PC-3 (cell line): Measurements from ENCODE around the gene ABL1. TPM values are rescaled to one million over a fixed set of nuclear protein-coding genes. Genes with fewer than 3 reads are reported as not detected.

Source experiments
- ATAC-seq: fragments of 200-7000 bp; cut with Tn5 transposase; 2 replicates; pipeline ENCODE4 v1.9.1; 2020; ENCODE audit warnings: mild to moderate bottlenecking, moderate library complexity
- BruUV-seq: library from RNA; stranded (reverse); fragments of 400-500 nt; replicated peaks from 2 replicates; lab custom pipeline; 2021; lab: Mats Ljungman, UMichigan
- CTCF ChIA-PET: fragments of 300-600 bp; sonication (Branson Sonifier 250); formaldehyde crosslinking; loops from one replicate; lab custom pipeline; 2022; ENCODE audit warnings: antibody characterized with exemption; lab: Charles Lee
- POLR2A ChIA-PET: fragments of 300-600 bp; sonication (Branson Sonifier 250); formaldehyde crosslinking; loops from one replicate; lab custom pipeline; 2022; ENCODE audit warnings: antibody characterized with exemption; ENCODE audit not compliant: unreplicated experiment; lab: Charles Lee
- DNase-seq: peaks from one replicate; pipeline ENCODE4 v3.0.0-alpha.2; 2015
- H2AFZ ChIP-seq: fragments of 300-600 bp; sonication (generic); 2 replicates; pipeline ENCODE4 v1.6.0; 2016; ENCODE audit warnings: antibody characterized with exemption, low read length
- H3F3A ChIP-seq: fragments of 300-600 bp; sonication (generic); one replicate; pipeline ENCODE4 v1.6.0; 2017; ENCODE audit warnings: antibody characterized with exemption, low read length, control low read depth, mild to moderate bottlenecking; ENCODE audit not compliant: unreplicated experiment
- H3K27ac ChIP-seq: fragments of 300-600 bp; sonication (generic); 2 replicates; pipeline ENCODE4 v1.5.1; 2016; ENCODE audit warnings: mild to moderate bottlenecking, low read length
- H3K27me3 ChIP-seq: fragments of 300-600 bp; sonication (generic); 2 replicates; pipeline ENCODE4 v1.6.1; 2016; ENCODE audit warnings: low read length, mixed read lengths
- H3K36me3 ChIP-seq: fragments of 300-600 bp; sonication (generic); 2 replicates; pipeline ENCODE4 v1.6.1; 2016; ENCODE audit warnings: low read depth, mixed run types, low read length, mixed read lengths
- H3K4me1 ChIP-seq: fragments of 300-600 bp; sonication (generic); 2 replicates; pipeline ENCODE4 v1.5.1; 2016; ENCODE audit warnings: low read length; ENCODE audit not compliant: insufficient read depth
- H3K4me2 ChIP-seq: fragments of 300-600 bp; sonication (generic); 2 replicates; pipeline ENCODE4 v1.6.0; 2016; ENCODE audit warnings: low read length
- H3K4me3 ChIP-seq: fragments of 300-600 bp; sonication (generic); 2 replicates; pipeline ENCODE4 v1.5.1; 2016; ENCODE audit warnings: mild to moderate bottlenecking, low read length, mixed read lengths
- H3K79me2 ChIP-seq: fragments of 300-600 bp; sonication (generic); 2 replicates; pipeline ENCODE4 v1.6.1; 2017; ENCODE audit warnings: low read length, mixed read lengths
- H3K9ac ChIP-seq: fragments of 300-600 bp; sonication (generic); 2 replicates; pipeline ENCODE4 v1.6.0; 2016; ENCODE audit warnings: mild to moderate bottlenecking, low read length
- H3K9me2 ChIP-seq: fragments of 300-600 bp; sonication (generic); replicated peaks from 2 replicates; pipeline ENCODE4 v1.6.1; 2016; ENCODE audit warnings: mixed run types, low read length, mixed read lengths
- H3K9me3 ChIP-seq: fragments of 300-600 bp; sonication (generic); 2 replicates; pipeline ENCODE4 v1.6.1; 2016; ENCODE audit warnings: low read length, mixed read lengths
- H4K20me1 ChIP-seq: fragments of 300-600 bp; sonication (generic); 2 replicates; pipeline ENCODE4 v1.6.1; 2016; ENCODE audit warnings: low read length, mixed read lengths
- EZH2 ChIP-seq: fragments of 300-600 bp; sonication (generic); IDR thresholded peaks from one replicate; pipeline ENCODE4 v1.6.1; 2017; ENCODE audit warnings: antibody characterized with exemption, mild to moderate bottlenecking, low read length; ENCODE audit not compliant: unreplicated experiment
- EZH2phosphoT487 ChIP-seq: fragments of 300-600 bp; sonication (generic); IDR thresholded peaks from 2 replicates; pipeline ENCODE4 v1.6.1; 2018; ENCODE audit warnings: mild to moderate bottlenecking, antibody characterized with exemption, low read length, borderline replicate concordance
- intact Hi-C: fragments of 100-400 bp; cut with micrococcal nuclease; formaldehyde crosslinking; loops from 2 replicates; pipeline ENCODE4 v1.9.0; 2023
- total RNA-seq: library from RNA; depleted of rRNA; stranded (reverse); fragments of >200 nt; gene quantifications from 2 replicates; pipeline ENCODE4 v1.2.3, GENCODE V29; 2014
- TF ChIP-seq, protein P1 (sequence below): fragments of 300-600 bp; sonication (generic); conservative IDR thresholded peaks from 2 replicates; pipeline ENCODE4 v1.5.1; 2017; ENCODE audit warnings: antibody characterized with exemption, low read depth, mild to moderate bottlenecking, low read length

Gene ABL1
- total RNA-seq, 1 experiment from 2014 or later: 22.8 TPM

DNA sequence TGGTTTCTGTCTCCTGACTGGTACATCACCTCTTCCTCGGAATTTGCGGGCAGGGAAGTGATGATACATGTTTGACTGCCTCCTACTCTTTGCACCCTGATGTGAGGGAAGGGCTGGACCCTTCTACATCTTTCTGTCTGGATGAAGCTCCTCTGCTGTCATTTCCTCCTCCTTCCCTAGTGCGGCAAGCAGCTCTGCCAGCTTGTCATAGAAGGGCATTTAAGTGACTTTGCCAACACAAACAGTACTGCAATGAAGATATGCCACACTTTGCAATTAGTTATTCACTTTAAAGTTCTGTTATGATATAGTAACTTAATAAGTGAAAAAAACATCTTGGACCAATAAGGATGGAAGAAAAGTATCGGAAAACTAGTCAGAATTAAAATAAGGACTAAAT is 48.5 kb upstream of the ABL1 start:
- TF ChIP-seq, protein P1, sequence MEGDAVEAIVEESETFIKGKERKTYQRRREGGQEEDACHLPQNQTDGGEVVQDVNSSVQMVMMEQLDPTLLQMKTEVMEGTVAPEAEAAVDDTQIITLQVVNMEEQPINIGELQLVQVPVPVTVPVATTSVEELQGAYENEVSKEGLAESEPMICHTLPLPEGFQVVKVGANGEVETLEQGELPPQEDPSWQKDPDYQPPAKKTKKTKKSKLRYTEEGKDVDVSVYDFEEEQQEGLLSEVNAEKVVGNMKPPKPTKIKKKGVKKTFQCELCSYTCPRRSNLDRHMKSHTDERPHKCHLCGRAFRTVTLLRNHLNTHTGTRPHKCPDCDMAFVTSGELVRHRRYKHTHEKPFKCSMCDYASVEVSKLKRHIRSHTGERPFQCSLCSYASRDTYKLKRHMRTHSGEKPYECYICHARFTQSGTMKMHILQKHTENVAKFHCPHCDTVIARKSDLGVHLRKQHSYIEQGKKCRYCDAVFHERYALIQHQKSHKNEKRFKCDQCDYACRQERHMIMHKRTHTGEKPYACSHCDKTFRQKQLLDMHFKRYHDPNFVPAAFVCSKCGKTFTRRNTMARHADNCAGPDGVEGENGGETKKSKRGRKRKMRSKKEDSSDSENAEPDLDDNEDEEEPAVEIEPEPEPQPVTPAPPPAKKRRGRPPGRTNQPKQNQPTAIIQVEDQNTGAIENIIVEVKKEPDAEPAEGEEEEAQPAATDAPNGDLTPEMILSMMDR: no peak
- TF ChIP-seq EZH2phosphoT487: no peak
- H3K27me3 ChIP-seq: no peaks in the 10 kb centered on the region
- H3K79me2 ChIP-seq: 0 out of 2 replicates have a peak, but pooled peaks cover 4% of the 10 kb centered on the region
- H3K4me3 ChIP-seq: no peak overlapping the region
- CTCF ChIA-PET: no interaction called here
- no peak overlapping the region for H3K9ac ChIP-seq
- no TSS peak for BruUV-seq
- intact Hi-C loops: no loop called here
- H3F3A ChIP-seq: no peaks in the 10 kb centered on the region
- POLR2A ChIA-PET: no interaction called here
- peaks cover 4% of the 10 kb centered on the region for H3K36me3 ChIP-seq
- no peaks in the 10 kb centered on the region for H3K4me1 ChIP-seq
- no peak overlapping the region for H3K27ac ChIP-seq
- H3K4me2 ChIP-seq: no peak overlapping the region
- H4K20me1 ChIP-seq: no peaks in the 10 kb centered on the region
- H2AFZ ChIP-seq: no peak overlapping the region
- ATAC-seq (no peak), DNase-seq (no peak)
- H3K9me2 ChIP-seq: no peaks in the 10 kb centered on the region
- 0 out of 2 replicates have a peak, but pooled peaks cover 9% of the 10 kb centered on the region for H3K9me3 ChIP-seq

DNA sequence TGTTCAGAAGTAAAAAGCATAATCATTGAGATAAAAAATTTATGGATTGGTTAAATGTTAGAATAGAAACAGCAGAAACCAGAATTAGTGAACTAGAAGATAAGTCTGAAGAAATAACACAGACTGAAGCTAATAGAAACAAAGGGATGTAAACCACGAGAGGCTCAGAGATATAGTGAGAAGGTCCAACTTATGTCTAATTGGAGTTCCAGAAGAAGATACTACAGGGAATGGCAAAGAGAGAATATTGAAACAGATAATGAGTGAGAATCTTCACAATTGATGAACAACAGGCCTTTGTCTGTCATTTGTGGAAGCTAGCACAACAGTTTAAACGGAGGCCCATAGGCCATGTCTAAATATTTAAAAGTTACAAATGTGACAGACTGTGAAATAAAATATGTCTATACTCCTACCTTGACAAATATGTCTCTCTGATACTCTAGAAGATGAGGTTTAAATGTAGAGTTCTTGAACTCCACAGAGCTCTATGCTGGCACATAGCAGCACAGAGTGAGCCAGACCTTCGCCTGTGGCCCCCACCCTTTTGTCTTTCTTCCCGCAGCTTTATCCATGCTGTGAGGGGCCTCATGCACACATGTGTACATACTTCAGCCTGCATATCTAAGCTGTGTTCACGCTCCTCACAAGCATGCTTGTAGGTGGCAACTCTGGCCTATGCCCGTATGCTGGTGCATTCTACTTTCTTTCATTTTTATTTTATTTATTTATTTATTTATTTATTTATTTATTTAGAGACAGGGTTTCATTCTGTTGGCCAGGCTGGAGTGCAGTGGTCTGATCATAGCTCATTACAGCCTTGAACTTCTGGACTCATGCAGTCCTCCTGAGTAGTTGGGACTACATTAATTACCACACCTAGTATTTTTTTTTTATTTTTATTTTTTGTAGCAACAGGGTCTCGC is 45.0 kb upstream of the ABL1 start:
- Histone ChIP-seq H3K4me1 (no peaks in the 10 kb centered on the region), H3K9me3 (0 out of 2 replicates have a peak, but pooled peaks cover 9% of the 10 kb centered on the region), H3K79me2 (0 out of 2 replicates have a peak, but pooled peaks cover 4% of the 10 kb centered on the region), H3K27ac (no peak overlapping the region), H3K27me3 (no peaks in the 10 kb centered on the region), H3K36me3 (peaks cover 4% of the 10 kb centered on the region), H3F3A (no peaks in the 10 kb centered on the region), H3K9ac (no peak overlapping the region), H3K4me2 (no peak overlapping the region), H3K4me3 (no peak overlapping the region), H3K9me2 (no peaks in the 10 kb centered on the region), H2AFZ (no peak overlapping the region), H4K20me1 (no peaks in the 10 kb centered on the region)
- ChIA-PET CTCF (no interaction called here), POLR2A (no interaction called here)
- DNase-seq (no peak), ATAC-seq (no peak)
- intact Hi-C loops: no loop called here
- TF ChIP-seq EZH2phosphoT487: no peak
- TF ChIP-seq EZH2: no peak
- TF ChIP-seq, protein P1: no peak
- no TSS peak for BruUV-seq
